WTC11 (cell line): Measurements from ENCODE around the gene CCL13. TPM values are rescaled to one million over a fixed set of nuclear protein-coding genes. Genes with fewer than 3 reads are reported as not detected.

Experiments used
- ATAC-seq: fragments of 200-7000 bp; cut with Tn5 transposase; 2 replicates; pipeline ENCODE4 v1.10.0; 2021; ENCODE audit warnings: mild to moderate bottlenecking, moderate library complexity
- CTCF ChIA-PET: fragments of 300-600 bp; sonication (Branson Sonifier 250); formaldehyde crosslinking; loops from one replicate; lab custom pipeline; 2021; ENCODE audit warnings: antibody characterized with exemption; lab: Charles Lee
- POLR2A ChIA-PET: fragments of 350-600 bp; sonication (Branson Sonifier 250); formaldehyde crosslinking; loops from one replicate; lab custom pipeline; 2021; ENCODE audit warnings: antibody characterized with exemption; lab: Charles Lee
- DNase-seq: peaks from one replicate; pipeline ENCODE4 v3.0.0; 2021; ENCODE audit warnings: low spot score
- H3K27ac Mint-ChIP-seq: 2 replicates; pipeline ENCODE4 v1.8.0; 2021; ENCODE audit warnings: mixed read lengths
- H3K27me3 Mint-ChIP-seq: 2 replicates; pipeline ENCODE4 v1.8.0; 2021; ENCODE audit warnings: low read depth, mild to moderate bottlenecking, moderate library complexity, mixed read lengths
- H3K36me3 Mint-ChIP-seq: 2 replicates; pipeline ENCODE4 v1.8.0; 2021; ENCODE audit warnings: mixed read lengths
- H3K4me1 Mint-ChIP-seq: 2 replicates; pipeline ENCODE4 v1.8.0; 2022; ENCODE audit warnings: mixed read lengths
- H3K4me3 Mint-ChIP-seq: 2 replicates; pipeline ENCODE4 v1.8.0; 2021; ENCODE audit warnings: mild to moderate bottlenecking, moderate library complexity, mixed read lengths
- H3K9me3 Mint-ChIP-seq: 2 replicates; pipeline ENCODE4 v1.8.0; 2021; ENCODE audit warnings: mixed read lengths
- AR ChIP-seq: fragments of 250-450 bp; sonication (Bioruptor Pico); IDR thresholded peaks from 2 replicates; pipeline ENCODE4 v1.9.0; 2021; ENCODE audit warnings: mild to moderate bottlenecking
- ARID4B ChIP-seq: sonication (generic); formaldehyde crosslinking; IDR thresholded peaks from 2 replicates; pipeline ENCODE4 v1.8.0; 2023; ENCODE audit warnings: missing genetic modification reagents, mild to moderate bottlenecking, borderline replicate concordance
- ATF2 ChIP-seq: sonication (generic); formaldehyde crosslinking; IDR thresholded peaks from 2 replicates; pipeline ENCODE4 v1.8.1; 2022; ENCODE audit warnings: low read depth, missing genetic modification reagents, borderline replicate concordance
- CDX4 ChIP-seq: fragments of 250-450 bp; sonication (Bioruptor Pico); IDR thresholded peaks from 2 replicates; pipeline ENCODE4 v1.9.0; 2021; ENCODE audit warnings: moderate library complexity, mild to moderate bottlenecking, inconsistent platforms, borderline replicate concordance
- EMX1 ChIP-seq: fragments of 250-450 bp; sonication (Bioruptor Pico); IDR thresholded peaks from 2 replicates; pipeline ENCODE4 v1.8.0; 2021; ENCODE audit warnings: mild to moderate bottlenecking
- FOXP1 ChIP-seq: sonication (generic); formaldehyde crosslinking; IDR thresholded peaks from 2 replicates; pipeline ENCODE4 v1.8.0; 2022; ENCODE audit warnings: missing genetic modification reagents, mild to moderate bottlenecking, moderate library complexity, borderline replicate concordance
- GTF2I ChIP-seq: fragments of 250-450 bp; sonication (Bioruptor Pico); conservative IDR thresholded peaks from 2 replicates; pipeline ENCODE4 v1.4.0; 2021; ENCODE audit warnings: mild to moderate bottlenecking
- HMGA2 ChIP-seq: fragments of 250-450 bp; sonication (Bioruptor Pico); IDR thresholded peaks from 2 replicates; pipeline ENCODE4 v1.4.0; 2021; ENCODE audit warnings: mild to moderate bottlenecking, moderate library complexity
- HMGXB4 ChIP-seq: sonication (generic); formaldehyde crosslinking; IDR thresholded peaks from 2 replicates; pipeline ENCODE4 v1.8.1; 2023; ENCODE audit warnings: mild to moderate bottlenecking, moderate library complexity, missing genetic modification reagents
- IRF2 ChIP-seq: sonication (generic); formaldehyde crosslinking; IDR thresholded peaks from 2 replicates; pipeline ENCODE4 v1.8.0; 2022; ENCODE audit warnings: low read depth, missing genetic modification reagents, borderline replicate concordance
- SMAD4 ChIP-seq: sonication (generic); formaldehyde crosslinking; IDR thresholded peaks from 2 replicates; pipeline ENCODE4 v1.8.0; 2022; ENCODE audit warnings: mild to moderate bottlenecking, missing genetic modification reagents
- TEAD4 ChIP-seq: sonication (generic); formaldehyde crosslinking; IDR thresholded peaks from 2 replicates; pipeline ENCODE4 v1.8.0; 2022; ENCODE audit warnings: mild to moderate bottlenecking, missing genetic modification reagents
- TP53 ChIP-seq: sonication (generic); formaldehyde crosslinking; IDR thresholded peaks from 2 replicates; pipeline ENCODE4 v1.8.1; 2023; ENCODE audit warnings: mild to moderate bottlenecking, missing genetic modification reagents
- ZNF281 ChIP-seq: sonication (generic); formaldehyde crosslinking; IDR thresholded peaks from 2 replicates; pipeline ENCODE4 v1.8.0; 2023; ENCODE audit warnings: mild to moderate bottlenecking, missing genetic modification reagents
- ZNF317 ChIP-seq: sonication (generic); formaldehyde crosslinking; IDR thresholded peaks from 2 replicates; pipeline ENCODE4 v1.8.1; 2023; ENCODE audit warnings: low read depth, mild to moderate bottlenecking, moderate library complexity, missing genetic modification reagents, borderline replicate concordance
- ZNF423 ChIP-seq: fragments of 250-450 bp; sonication (Bioruptor Pico); IDR thresholded peaks from 2 replicates; pipeline ENCODE4 v2.1.2; 2022; ENCODE audit warnings: mild to moderate bottlenecking, moderate library complexity
- ZNF532 ChIP-seq: fragments of 250-450 bp; sonication (Bioruptor Pico); IDR thresholded peaks from 2 replicates; pipeline ENCODE4 v1.9.0; 2021; ENCODE audit warnings: mild to moderate bottlenecking, borderline replicate concordance
- total RNA-seq: library from RNA; stranded (reverse); gene quantifications from 3 replicates; pipeline ENCODE4 v1.2.3, GENCODE V29; 2021

CCL13 gene
- total RNA-seq, 1 experiment from 2014 or later = not detected

- CTCF ChIA-PET = interaction anchor here (0.9 to 4.1 kb wide), 4 partner anchors 11 to 179 kb away, joined by 3 to 37 read pairs (median 4); no protein-coding TSS in a partner anchor
Measured at GRCh38 chr17:34349751-34350150, 6.5 kb upstream of the CCL13 start.

GRCh38 chr17:34351096-34351495 is 5.2 kb upstream of the CCL13 start:
- no peak for TF ChIP-seq ARID4B
- TF ChIP-seq FOXP1 (CRISPR knock-in tag) = no peak
- no peak for TF ChIP-seq SMAD4 (CRISPR knock-in tag)
- TF ChIP-seq AR (CRISPR knock-in tag) = no peak
- TF ChIP-seq TEAD4 (CRISPR knock-in tag) = no peak
- TF ChIP-seq HMGA2 (CRISPR knock-in tag) = no peak
- no peak for TF ChIP-seq ATF2 (CRISPR knock-in tag)
- TF ChIP-seq ZNF532 (CRISPR knock-in tag) = no peak
- no peak for TF ChIP-seq ZNF317
- no peak for TF ChIP-seq HMGXB4 (CRISPR knock-in tag)
- no peak for TF ChIP-seq GTF2I (CRISPR knock-in tag)
- TF ChIP-seq CDX4 (CRISPR knock-in tag) = no peak
- no peak for TF ChIP-seq ZNF423 (CRISPR knock-in tag)
- TF ChIP-seq ZNF281 (CRISPR knock-in tag) = no peak
- ATAC-seq (no peak), DNase-seq (no peak)
- Mint-ChIP-seq H3K4me1 (peaks cover 3% of the 10 kb centered on the region; the same call in 1 of the 2 replicates), H3K27ac (no peak overlapping the region), H3K4me3 (no peak overlapping the region), H3K9me3 (peaks cover 10% of the 10 kb centered on the region), H3K36me3 (no peaks in the 10 kb centered on the region; the same call in 1 of the 2 replicates), H3K27me3 (peaks cover 6% of the 10 kb centered on the region)
- ChIA-PET POLR2A (no interaction called here), CTCF (interaction anchor here (4.1 kb wide), 1 partner anchor 10 kb away, joined by 37 read pairs; no protein-coding TSS in a partner anchor)

More at GRCh38 chr17:34349751-34350150, 6.5 kb upstream of the CCL13 start:
- peaks cover 10% of the 10 kb centered on the region for H3K9me3 Mint-ChIP-seq
- POLR2A ChIA-PET = no interaction called here
- H3K4me1 Mint-ChIP-seq = peaks cover 3% of the 10 kb centered on the region; the same call in 1 of the 2 replicates
- no peak for ATAC-seq
- TF ChIP-seq IRF2 (CRISPR knock-in tag) (no peak), TP53 (CRISPR knock-in tag) (no peak), EMX1 (CRISPR knock-in tag) (no peak)
- H3K4me3 Mint-ChIP-seq = no peak overlapping the region
- H3K27me3 Mint-ChIP-seq = peaks cover 6% of the 10 kb centered on the region
- H3K27ac Mint-ChIP-seq = no peak overlapping the region
- H3K36me3 Mint-ChIP-seq = no peaks in the 10 kb centered on the region; the same call in 1 of the 2 replicates
- no peak for DNase-seq
